GM13977 (cell line): ENCODE measurements around the gene RAB3A.

ENCODE experiments used
- DNase-seq: peaks from one replicate; pipeline ENCODE4 v3.0.0; 2012; ENCODE audit warnings: low spot score
- CTCF ChIP-seq: IDR thresholded peaks from 2 replicates; pipeline ENCODE4 v1.5.1; 2012; ENCODE audit warnings: mild to moderate bottlenecking, control low read depth; ENCODE audit not compliant: insufficient read depth; ENCODE audit errors: extremely low read depth, missing control alignments
- in situ Hi-C: fragments of 300-500 bp; cut with MboI; formaldehyde crosslinking; loops from one replicate; pipeline ENCODE4 v1.12.0; 2022; ENCODE audit warnings: low sequenced_read_pairs, low pct_unique_long_range_greater_than_20kb, mixed read lengths, inconsistent platforms; ENCODE audit not compliant: unreplicated experiment

Gene RAB3A

GRCh38 chr19:18179957-18180356, 23.9 kb downstream of the RAB3A start:
- DNase-seq: peak; percentile 9
- in situ Hi-C loops: no loop called here
- no peak for TF ChIP-seq CTCF

GRCh38 chr19:18176367-18177310, 27.2 kb downstream of the RAB3A start:
- TF ChIP-seq CTCF: no peak

GRCh38 chr19:18174983-18175382, 28.9 kb downstream of the RAB3A start:
- TF ChIP-seq CTCF: no peak
- in situ Hi-C loops: no loop called here
- peak; percentile 15 for DNase-seq

More at GRCh38 chr19:18176367-18177310, 27.2 kb downstream of the RAB3A start:
- in situ Hi-C loops: no loop called here
- DNase-seq: no peak

- in situ Hi-C loops: no loop called here
- TF ChIP-seq CTCF: no peak
- peak; percentile 86 for DNase-seq
Measured at GRCh38 chr19:18173572-18174288, 30.1 kb downstream of the RAB3A start, which contains the start of gene IFI30. Gene IFI30 (plus strand): TSS chr19:18173813. CDS start chr19:18173842, 29 bp downstream.

GRCh38 chr19:18173054-18173571, 30.7 kb downstream of the RAB3A start:
- in situ Hi-C loops: no loop called here

More at GRCh38 chr19:18173054-18173571, 30.7 kb downstream of the RAB3A start:
- DNase-seq: no peak
- TF ChIP-seq CTCF: no peak
